Sigmoid colon (tissue), 4 donors: ENCODE measurements around the gene CASKIN2.

ENCODE experiments used
- CTCF ChIP-seq, 4 experiments: fragments of 450-650 bp in 3 of 4; fragments of 200-600 bp in 1 of 4; IDR thresholded peaks; one replicate each; pipeline ENCODE4 v1.5.1; 2016 to 2019; ENCODE audit warnings: antibody characterized with exemption in 4 of 4, mild to moderate bottlenecking in 3 of 4, moderate library complexity in 2 of 4
- POLR2A ChIP-seq, 2 donors: fragments of 450-650 bp; IDR thresholded peaks; one replicate each; pipeline ENCODE4 v1.6.1; 2016; ENCODE audit warnings: antibody characterized with exemption in 2 of 2, mild to moderate bottlenecking in 2 of 2, moderate library complexity in 2 of 2
- POLR2AphosphoS5 ChIP-seq, 4 donors: sonication (generic); formaldehyde crosslinking; IDR thresholded peaks; one replicate each; pipeline ENCODE4 v1.6.1; 2017; ENCODE audit warnings: antibody characterized with exemption in 4 of 4

- TF ChIP-seq POLR2AphosphoS5 (IDR thresholded peaks at IDR 0.05), result no peak
- TF ChIP-seq CTCF (IDR thresholded peaks at IDR 0.05), result no peak
- TF ChIP-seq POLR2A (IDR thresholded peaks at IDR 0.05), result no peak
Measured at GRCh38 chr17:75516619-75517296, 1.4 kb upstream of the CASKIN2 start.
